ENCODE data around the gene DPYSL5.

DPYSL5 gene

DNA sequence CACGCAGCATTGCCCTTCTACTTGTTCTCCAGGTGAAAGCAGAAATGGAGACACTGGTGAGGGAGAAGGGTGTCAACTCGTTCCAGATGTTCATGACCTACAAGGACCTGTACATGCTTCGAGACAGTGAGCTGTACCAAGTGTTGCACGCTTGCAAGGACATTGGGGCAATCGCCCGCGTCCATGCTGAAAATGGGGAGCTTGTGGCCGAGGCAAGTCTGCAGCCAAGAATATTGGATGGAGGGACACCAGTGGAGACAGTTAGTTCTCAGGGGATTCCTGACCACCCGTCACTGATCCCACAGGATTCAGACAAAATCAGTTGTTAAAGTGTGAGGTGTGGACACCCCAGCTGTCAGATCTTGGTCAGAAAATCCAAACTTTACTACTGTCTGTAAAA lies 79.3 kb downstream of the DPYSL5 start:
- DNase-seq (ENCODE audit: insufficient read length, low spot score) (no peak), FAIRE-seq (no peak)
- TF ChIP-seq POLR2A (IDR thresholded peaks at IDR 0.05; ENCODE audit: low read depth, low read length) = no peak

- DNase-seq (ENCODE audit: insufficient read length, low spot score) (no peak), FAIRE-seq (no peak)
- no peak for TF ChIP-seq POLR2A (IDR thresholded peaks at IDR 0.05; ENCODE audit: low read depth, low read length)
These were observed 85.0 kb downstream of the DPYSL5 start for GRCh38 chr2:26932974-26933373.

DNA sequence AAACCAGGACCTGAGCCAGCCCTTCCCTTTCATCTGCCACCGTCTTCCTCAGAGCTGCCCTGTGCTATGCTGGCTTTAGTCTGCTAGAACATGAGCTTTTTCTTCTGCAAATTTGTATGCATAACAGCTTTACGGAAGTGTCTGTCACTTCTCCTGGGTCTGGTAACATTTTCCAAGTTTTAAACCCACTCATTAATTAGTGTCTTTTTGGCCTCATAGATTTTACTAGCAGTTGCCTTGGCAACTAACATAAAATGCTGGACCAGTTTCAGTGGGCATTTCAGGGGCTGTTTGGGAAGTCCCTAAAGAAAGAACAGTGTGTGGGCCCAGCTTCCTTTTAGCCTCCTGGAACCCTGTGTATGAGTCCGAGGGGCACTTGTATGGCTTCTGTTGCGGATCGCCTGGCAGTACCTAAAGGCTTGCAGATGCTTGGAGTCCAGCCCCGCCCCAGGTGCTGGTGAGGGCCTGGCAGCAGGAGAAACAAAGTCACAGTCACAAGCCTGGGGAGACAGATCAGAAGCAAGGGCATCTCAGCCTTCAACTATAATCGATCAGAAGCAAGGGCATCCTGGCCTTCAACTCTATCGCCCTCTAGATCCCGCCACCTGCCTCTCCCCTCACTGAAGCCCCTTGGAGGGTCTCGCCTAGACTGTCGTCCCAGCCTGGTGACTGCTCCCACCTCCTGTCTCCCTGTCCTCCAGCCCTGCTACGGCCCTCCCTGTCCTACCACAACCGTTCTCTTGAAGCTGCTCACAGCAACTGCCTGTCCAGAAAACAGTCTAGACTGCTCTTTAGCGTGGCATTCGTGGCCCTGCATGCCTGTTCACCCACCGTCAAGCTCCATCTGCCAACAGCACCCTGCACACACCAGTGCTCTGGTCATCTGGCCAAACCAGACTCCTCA lies 85.8 kb downstream of the DPYSL5 start:
- DNase-seq (ENCODE audit: insufficient read length, low spot score) (no peak), FAIRE-seq (no peak)
- no peak for TF ChIP-seq POLR2A (IDR thresholded peaks at IDR 0.05; ENCODE audit: low read depth, low read length)

GRCh38 chr2:26934335-26934724 lies 86.4 kb downstream of the DPYSL5 start:
- no peak for TF ChIP-seq POLR2A (IDR thresholded peaks at IDR 0.05; ENCODE audit: low read depth, low read length)
- FAIRE-seq (no peak), DNase-seq (ENCODE audit: insufficient read length, low spot score) (no peak)

- DNase-seq (ENCODE audit: insufficient read length, low spot score) (no peak), FAIRE-seq (no peak)
- no peak for TF ChIP-seq POLR2A (IDR thresholded peaks at IDR 0.05; ENCODE audit: low read depth, low read length)
These were observed 87.1 kb downstream of the DPYSL5 start for GRCh38 chr2:26934985-26935384.

- DNase-seq (ENCODE audit: insufficient read length, low spot score) = no peak
- FAIRE-seq = no peak
- TF ChIP-seq POLR2A (IDR thresholded peaks at IDR 0.05; ENCODE audit: low read depth, low read length) = no peak
These were observed 88.9 kb downstream of the DPYSL5 start for GRCh38 chr2:26936855-26937254.

DNA sequence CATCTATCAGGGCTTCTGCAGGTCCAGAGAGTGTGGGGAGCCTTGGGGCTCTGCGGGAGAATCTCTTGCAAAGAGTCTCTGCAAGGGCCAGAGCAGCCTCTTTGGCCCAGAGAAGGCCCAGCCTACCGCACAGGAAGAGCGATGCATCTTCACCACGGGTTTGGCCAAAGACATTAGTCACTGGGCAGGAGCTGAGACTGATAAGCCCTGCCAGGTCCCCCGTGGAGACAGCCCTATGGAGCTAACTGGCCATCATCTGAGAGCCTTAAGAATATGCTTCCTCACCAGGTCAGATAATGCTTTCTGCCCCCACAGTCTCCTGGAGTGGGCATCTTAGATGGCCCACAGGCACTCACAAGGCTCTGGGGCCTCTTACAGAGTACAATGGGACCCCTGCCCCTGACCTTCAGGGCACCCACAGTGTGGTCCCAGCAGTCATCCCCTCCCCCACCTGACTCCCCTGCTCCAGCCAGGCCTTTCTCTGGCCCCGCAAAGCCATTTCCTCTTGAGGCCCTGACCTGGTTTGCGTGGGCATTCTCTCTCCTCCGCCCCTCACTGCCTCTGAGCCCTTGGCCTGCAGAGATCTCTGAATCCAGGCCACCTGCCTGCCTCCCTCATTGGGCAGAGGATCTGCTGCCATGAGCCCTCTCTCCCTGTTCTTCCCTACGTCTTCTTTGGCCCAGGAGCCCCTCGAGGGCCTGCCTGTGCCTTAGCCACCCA lies 90.6 kb downstream of the DPYSL5 start:
- no peak for TF ChIP-seq POLR2A (IDR thresholded peaks at IDR 0.05; ENCODE audit: low read depth, low read length)
- FAIRE-seq = no peak
- DNase-seq (ENCODE audit: insufficient read length, low spot score) = peak; percentile 45

- no peak for FAIRE-seq
- DNase-seq (ENCODE audit: insufficient read length, low spot score) = no peak
- no peak for TF ChIP-seq POLR2A (IDR thresholded peaks at IDR 0.05; ENCODE audit: low read depth, low read length)
These were observed 92.1 kb downstream of the DPYSL5 start for GRCh38 chr2:26940001-26940400.

DNA sequence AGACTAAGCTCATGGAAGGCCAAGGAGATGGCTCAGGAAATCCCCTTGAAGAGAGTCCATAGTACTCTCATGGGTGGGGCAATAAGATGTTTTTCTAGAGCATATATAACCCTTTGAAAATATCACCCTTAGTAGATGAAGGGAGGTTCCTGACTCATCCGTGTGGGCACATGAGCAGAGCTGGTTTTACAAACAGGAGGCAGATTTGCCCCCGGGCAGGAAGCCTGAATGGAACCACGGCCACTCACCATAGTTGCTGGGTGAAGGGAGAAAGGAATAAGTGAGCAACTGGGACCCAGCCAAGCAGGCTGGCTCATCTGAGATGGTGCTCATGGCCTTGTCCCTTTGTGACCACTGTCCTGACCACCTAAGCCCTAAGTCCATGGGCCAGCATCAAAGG lies 93.6 kb downstream of the DPYSL5 start:
- no peak for FAIRE-seq
- DNase-seq (ENCODE audit: insufficient read length, low spot score) = peak; percentile 38
- no peak for TF ChIP-seq POLR2A (IDR thresholded peaks at IDR 0.05; ENCODE audit: low read depth, low read length)

GRCh38 chr2:26942543-26943295 lies 94.8 kb downstream of the DPYSL5 start:
- FAIRE-seq (no peak), DNase-seq (ENCODE audit: insufficient read length, low spot score) (peak; percentile 76)
- no peak for TF ChIP-seq POLR2A (IDR thresholded peaks at IDR 0.05; ENCODE audit: low read depth, low read length)

GRCh38 chr2:26945991-26946750 lies 98.2 kb downstream of the DPYSL5 start:
- DNase-seq (ENCODE audit: insufficient read length, low spot score) (no peak), FAIRE-seq (no peak)

DNA sequence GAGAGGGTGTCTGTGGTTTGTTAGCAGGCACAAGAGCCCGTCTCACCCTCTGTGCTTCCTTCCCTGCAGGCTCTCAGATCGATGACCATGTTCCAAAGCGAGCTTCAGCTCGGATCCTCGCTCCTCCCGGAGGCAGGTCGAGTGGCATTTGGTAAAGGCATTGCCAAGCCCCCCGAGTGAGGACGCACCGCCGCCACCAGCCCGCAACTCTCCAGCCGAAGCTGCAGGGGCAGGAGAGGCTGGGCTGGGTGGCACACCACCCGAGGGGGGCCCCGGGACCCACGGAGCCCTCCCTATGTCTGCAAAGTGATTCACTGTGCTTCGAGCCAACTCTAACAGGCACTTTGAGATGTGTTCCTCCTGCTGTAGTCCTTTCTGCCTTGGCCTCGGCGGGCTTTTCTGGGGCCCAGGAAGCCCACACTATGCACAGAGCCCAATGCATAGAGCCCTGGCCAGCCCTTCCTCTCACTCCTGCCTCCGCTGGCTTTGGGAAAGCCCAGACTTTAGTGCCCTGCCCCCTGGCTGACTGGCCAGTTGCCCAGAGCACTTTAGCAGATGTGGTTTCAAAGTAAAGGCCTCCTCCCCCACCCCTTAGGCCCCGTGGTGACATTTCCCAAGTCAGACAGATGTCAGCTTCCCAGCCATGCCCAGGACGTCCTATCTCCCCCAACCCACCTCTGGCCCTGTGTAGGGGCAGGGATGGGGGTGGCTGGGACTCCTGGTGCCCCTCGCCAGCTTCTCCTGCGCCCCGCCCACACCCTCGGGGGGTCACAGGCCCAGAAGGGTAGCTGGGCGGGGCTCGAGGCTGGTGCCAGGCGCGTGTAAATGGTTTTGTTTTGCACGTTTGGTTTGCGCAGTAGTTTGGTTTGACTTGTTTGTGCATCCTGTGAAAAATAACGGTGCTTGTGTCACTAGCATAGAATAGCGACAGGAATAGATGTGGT lies 99.2 kb downstream of the DPYSL5 start:
- DNase-seq (ENCODE audit: insufficient read length, low spot score) (peak; percentile 50), FAIRE-seq (no peak)
- TF ChIP-seq POLR2A (IDR thresholded peaks at IDR 0.05; ENCODE audit: low read depth, low read length) = no peak

More at GRCh38 chr2:26945991-26946750, 98.2 kb downstream of the DPYSL5 start:
- no peak for TF ChIP-seq POLR2A (IDR thresholded peaks at IDR 0.05; ENCODE audit: low read depth, low read length)
